Nephron (organoid): ENCODE measurements around the gene VIPAS39.

Source experiments
- H3K27ac Mint-ChIP-seq, 3 experiments: 2 replicates each; pipeline ENCODE4 v1.8.0; 2020; ENCODE audit warnings: mixed read lengths in 3 of 3, mild to moderate bottlenecking in 2 of 3, moderate library complexity in 1 of 3
- H3K27me3 Mint-ChIP-seq: 2 replicates; pipeline ENCODE4 v1.8.0; 2021; ENCODE audit warnings: low read depth, mild to moderate bottlenecking, moderate library complexity, mixed read lengths
- H3K36me3 Mint-ChIP-seq: 2 replicates; pipeline ENCODE4 v1.8.0; 2020; ENCODE audit warnings: low read depth, mixed read lengths
- H3K4me1 Mint-ChIP-seq: 2 replicates; pipeline ENCODE4 v1.8.0; 2020; ENCODE audit warnings: mixed read lengths
- H3K4me3 Mint-ChIP-seq, 3 experiments: 2 replicates each; pipeline ENCODE4 v1.8.0; 2020; ENCODE audit warnings: mild to moderate bottlenecking in 3 of 3, mixed read lengths in 3 of 3, moderate library complexity in 2 of 3
- H3K9me3 Mint-ChIP-seq: 2 replicates; pipeline ENCODE4 v1.8.0; 2020; ENCODE audit warnings: mixed read lengths
- CTCF ChIP-seq, 3 experiments: fragments of 200-600 bp; sonication (generic); IDR thresholded peaks; one replicate each; pipeline ENCODE4 v1.5.0; 2021; ENCODE audit warnings: antibody characterized with exemption in 3 of 3; ENCODE audit not compliant: unreplicated experiment in 3 of 3

VIPAS39 gene

GRCh38 chr14:77488558-77488957, 31.2 kb upstream of the VIPAS39 start:
- H3K27ac Mint-ChIP-seq: peak overlapping the region in 1 of 3 experiments; percentile 87
- TF ChIP-seq CTCF (IDR thresholded peaks at IDR 0.05; ENCODE audit: unreplicated experiment in 3 of 3): no peak

GRCh38 chr14:77485901-77486678, 28.7 kb upstream of the VIPAS39 start:
- Mint-ChIP-seq H3K36me3 (no peaks in the 10 kb centered on the region), H3K9me3 (no peaks in the 10 kb centered on the region), H3K4me1 (peaks cover 6% of the 10 kb centered on the region), H3K27me3 (no peaks in the 10 kb centered on the region), H3K27ac (peak overlapping the region in 1 of 3 experiments; percentile 93), H3K4me3 (no peak overlapping the region)
- TF ChIP-seq CTCF (IDR thresholded peaks at IDR 0.05; ENCODE audit: unreplicated experiment in 3 of 3): no peak

More at GRCh38 chr14:77488558-77488957, 31.2 kb upstream of the VIPAS39 start:
- Mint-ChIP-seq H3K36me3 (no peaks in the 10 kb centered on the region), H3K9me3 (no peaks in the 10 kb centered on the region), H3K4me1 (peaks cover 4% of the 10 kb centered on the region), H3K27me3 (no peaks in the 10 kb centered on the region), H3K4me3 (no peak overlapping the region)

- no peaks in the 10 kb centered on the region for H3K9me3 Mint-ChIP-seq
Measured at GRCh38 chr14:77485256-77485655, 27.9 kb upstream of the VIPAS39 start.

GRCh38 chr14:77482422-77482821, 25.0 kb upstream of the VIPAS39 start:
- H3K4me3 Mint-ChIP-seq: no peak overlapping the region
- peaks cover 6% of the 10 kb centered on the region for H3K4me1 Mint-ChIP-seq
- H3K36me3 Mint-ChIP-seq: no peaks in the 10 kb centered on the region
- TF ChIP-seq CTCF (IDR thresholded peaks at IDR 0.05; ENCODE audit: unreplicated experiment in 3 of 3): no peak
- no peaks in the 10 kb centered on the region for H3K9me3 Mint-ChIP-seq
- H3K27me3 Mint-ChIP-seq: no peaks in the 10 kb centered on the region
- no peak overlapping the region for H3K27ac Mint-ChIP-seq

More at GRCh38 chr14:77485256-77485655, 27.9 kb upstream of the VIPAS39 start:
- Mint-ChIP-seq H3K27ac (peak overlapping the region in 1 of 3 experiments; percentile 93), H3K36me3 (no peaks in the 10 kb centered on the region), H3K4me1 (peaks cover 6% of the 10 kb centered on the region), H3K27me3 (no peaks in the 10 kb centered on the region), H3K4me3 (no peak overlapping the region)
- TF ChIP-seq CTCF (IDR thresholded peaks at IDR 0.05; ENCODE audit: unreplicated experiment in 3 of 3): no peak

- peaks cover 4% of the 10 kb centered on the region for H3K4me1 Mint-ChIP-seq
Measured at GRCh38 chr14:77478796-77479195, 21.4 kb upstream of the VIPAS39 start.

More at GRCh38 chr14:77478796-77479195, 21.4 kb upstream of the VIPAS39 start:
- H3K9me3 Mint-ChIP-seq: no peaks in the 10 kb centered on the region
- TF ChIP-seq CTCF (IDR thresholded peaks at IDR 0.05; ENCODE audit: unreplicated experiment in 3 of 3): no peak
- H3K27me3 Mint-ChIP-seq: peaks cover 5% of the 10 kb centered on the region
- H3K36me3 Mint-ChIP-seq: no peaks in the 10 kb centered on the region
- H3K27ac Mint-ChIP-seq: no peak overlapping the region
- H3K4me3 Mint-ChIP-seq: no peak overlapping the region
